ENCODE measurements around the gene CDH22.

- TF ChIP-seq, protein P1, sequence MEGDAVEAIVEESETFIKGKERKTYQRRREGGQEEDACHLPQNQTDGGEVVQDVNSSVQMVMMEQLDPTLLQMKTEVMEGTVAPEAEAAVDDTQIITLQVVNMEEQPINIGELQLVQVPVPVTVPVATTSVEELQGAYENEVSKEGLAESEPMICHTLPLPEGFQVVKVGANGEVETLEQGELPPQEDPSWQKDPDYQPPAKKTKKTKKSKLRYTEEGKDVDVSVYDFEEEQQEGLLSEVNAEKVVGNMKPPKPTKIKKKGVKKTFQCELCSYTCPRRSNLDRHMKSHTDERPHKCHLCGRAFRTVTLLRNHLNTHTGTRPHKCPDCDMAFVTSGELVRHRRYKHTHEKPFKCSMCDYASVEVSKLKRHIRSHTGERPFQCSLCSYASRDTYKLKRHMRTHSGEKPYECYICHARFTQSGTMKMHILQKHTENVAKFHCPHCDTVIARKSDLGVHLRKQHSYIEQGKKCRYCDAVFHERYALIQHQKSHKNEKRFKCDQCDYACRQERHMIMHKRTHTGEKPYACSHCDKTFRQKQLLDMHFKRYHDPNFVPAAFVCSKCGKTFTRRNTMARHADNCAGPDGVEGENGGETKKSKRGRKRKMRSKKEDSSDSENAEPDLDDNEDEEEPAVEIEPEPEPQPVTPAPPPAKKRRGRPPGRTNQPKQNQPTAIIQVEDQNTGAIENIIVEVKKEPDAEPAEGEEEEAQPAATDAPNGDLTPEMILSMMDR (IDR thresholded peaks at IDR 0.05; ENCODE audit: borderline replicate concordance, extremely low read depth, low read length, poor library complexity, severe bottlenecking): no peak
- TF ChIP-seq EZH2 (IDR thresholded peaks at IDR 0.05; ENCODE audit: borderline replicate concordance, low read depth, low read length, severe bottlenecking): no peak
Measured at GRCh38 chr20:46139266-46139889, 168.9 kb downstream of the CDH22 start.

All from DND-41 (cell line).